Smooth muscle cell (in vitro differentiated cells): Measurements from ENCODE around the gene UBL5. TPM values are rescaled to one million over a fixed set of nuclear protein-coding genes. Genes with fewer than 3 reads are reported as not detected.

Source experiments
- DNase-seq: peaks from one replicate; lab custom pipeline; 2025; ENCODE audit not compliant: unreplicated experiment; lab: John Stamatoyannopoulos, UW
- H2AFZ ChIP-seq: fragments of 200-600 bp; sonication (generic); 2 replicates; pipeline ENCODE4 v1.6.0; 2016; ENCODE audit warnings: antibody characterized with exemption, low read depth, mild to moderate bottlenecking
- H3F3A ChIP-seq: fragments of 200-600 bp; sonication (generic); 2 replicates; pipeline ENCODE4 v1.6.0; 2017; ENCODE audit warnings: antibody characterized with exemption, low read depth
- H3K27ac ChIP-seq: fragments of 200-600 bp; sonication (generic); 2 replicates; pipeline ENCODE4 v1.5.1; 2016; ENCODE audit warnings: low read depth, mild to moderate bottlenecking
- H3K27me3 ChIP-seq: fragments of 200-600 bp; sonication (generic); 2 replicates; pipeline ENCODE4 v1.6.1; 2016; ENCODE audit warnings: low read depth, mild to moderate bottlenecking
- H3K36me3 ChIP-seq: fragments of 200-600 bp; sonication (generic); 2 replicates; pipeline ENCODE4 v1.5.1; 2016; ENCODE audit warnings: low read depth
- H3K4me1 ChIP-seq: fragments of 200-600 bp; sonication (generic); 2 replicates; pipeline ENCODE4 v1.5.1; 2016; ENCODE audit warnings: low read depth
- H3K4me2 ChIP-seq: fragments of 200-600 bp; sonication (generic); 2 replicates; pipeline ENCODE4 v1.6.0; 2016; ENCODE audit warnings: mild to moderate bottlenecking
- H3K4me3 ChIP-seq: fragments of 200-600 bp; sonication (generic); 2 replicates; pipeline ENCODE4 v1.5.1; 2016; ENCODE audit warnings: mild to moderate bottlenecking
- H3K79me2 ChIP-seq: fragments of 200-600 bp; sonication (generic); 2 replicates; pipeline ENCODE4 v1.6.0; 2016; ENCODE audit warnings: low read depth, mild to moderate bottlenecking
- H3K9ac ChIP-seq: fragments of 200-600 bp; sonication (generic); 2 replicates; pipeline ENCODE4 v1.6.0; 2016; ENCODE audit warnings: low read depth
- H3K9me3 ChIP-seq: fragments of 200-600 bp; sonication (generic); replicated peaks from 2 replicates; pipeline ENCODE4 v1.5.1; 2016; ENCODE audit warnings: low read depth
- H4K20me1 ChIP-seq: fragments of 200-600 bp; sonication (generic); 2 replicates; pipeline ENCODE4 v1.6.0; 2016; ENCODE audit warnings: low read depth
- CTCF ChIP-seq: fragments of 200-600 bp; sonication (generic); IDR thresholded peaks from 2 replicates; pipeline ENCODE4 v1.5.1; 2017; ENCODE audit warnings: borderline replicate concordance, mild to moderate bottlenecking, antibody characterized with exemption; ENCODE audit not compliant: insufficient read depth, poor library complexity, severe bottlenecking
- WGBS: methylation state at CpG from one replicate; pipeline ENCODE4 v1.1.7; 2016; ENCODE audit warnings: low lambda C conversion rate; 5-methylcytosine and 5-hydroxymethylcytosine counted together
- polyA plus RNA-seq: library from polyadenylated mRNA; unstranded; fragments of >200 nt; fragmentation: Nextera tagmentation; extraction: Ambion mirVana; gene quantifications from 2 replicates; pipeline ENCODE4 v1.2.1, GENCODE V29; 2016
- total RNA-seq: library from RNA; depleted of rRNA; stranded (reverse); fragments of >200 nt; gene quantifications from 2 replicates; pipeline ENCODE4 v1.2.3, GENCODE V29; 2014

UBL5 gene
- total and polyA plus RNA-seq, 2 experiments from 2014 or later, result 574 to 848 TPM

- no peak for DNase-seq
- Histone ChIP-seq H3K79me2 (peaks cover 37% of the 10 kb centered on the region), H3K9me3 (no peaks in the 10 kb centered on the region), H3K27me3 (no peaks in the 10 kb centered on the region), H3F3A (no peaks in the 10 kb centered on the region), H3K27ac (no peak overlapping the region), H3K4me3 (no peak overlapping the region), H3K4me2 (no peak overlapping the region), H3K4me1 (peaks cover 8% of the 10 kb centered on the region), H3K9ac (no peak overlapping the region), H3K36me3 (no peaks in the 10 kb centered on the region), H2AFZ (no peak overlapping the region), H4K20me1 (peaks cover 7% of the 10 kb centered on the region)
- WGBS, result 97% methylated on average over 5 of the region's 5 CpGs
- TF ChIP-seq CTCF, result no peak
Observed at GRCh38 chr19:9823816-9824215, 3.9 kb upstream of the UBL5 start.

GRCh38 chr19:9828551-9829063, 889 bp downstream of the UBL5 start:
- 38% methylated on average over 13 of the region's 13 CpGs for WGBS
- no peak for TF ChIP-seq CTCF
- Histone ChIP-seq H3K9me3 (no peaks in the 10 kb centered on the region), H3K79me2 (peaks cover 67% of the 10 kb centered on the region), H3K4me1 (peaks cover 11% of the 10 kb centered on the region), H3F3A (no peaks in the 10 kb centered on the region), H2AFZ (no peak overlapping the region), H3K27me3 (no peaks in the 10 kb centered on the region), H3K36me3 (no peaks in the 10 kb centered on the region), H3K4me3 (peak overlapping the region; percentile 70), H3K9ac (peak overlapping the region; percentile 86), H3K27ac (no peak overlapping the region), H4K20me1 (peaks cover 20% of the 10 kb centered on the region), H3K4me2 (peak overlapping the region; percentile 98)
- no peak for DNase-seq

- no peak for TF ChIP-seq CTCF
- Histone ChIP-seq H3K79me2 (peaks cover 41% of the 10 kb centered on the region), H3K4me2 (no peak overlapping the region), H3K9ac (no peak overlapping the region), H4K20me1 (peaks cover 8% of the 10 kb centered on the region), H3K4me1 (peaks cover 6% of the 10 kb centered on the region), H2AFZ (no peak overlapping the region), H3K27ac (no peak overlapping the region), H3K4me3 (peak overlapping the region; percentile 77), H3K36me3 (no peaks in the 10 kb centered on the region), H3F3A (peaks cover 2% of the 10 kb centered on the region), H3K9me3 (no peaks in the 10 kb centered on the region), H3K27me3 (no peaks in the 10 kb centered on the region)
- no peak for DNase-seq
- 76% methylated on average over 6 of the region's 6 CpGs for WGBS
Observed at GRCh38 chr19:9834307-9834725, 6.6 kb downstream of the UBL5 start.
